Transverse colon (tissue), 4 donors: ENCODE results near the gene CD226.

ENCODE experiments used
- POLR2A ChIP-seq: fragments of 450-650 bp; IDR thresholded peaks from one replicate; pipeline ENCODE4 v1.6.1; 2016; ENCODE audit warnings: antibody characterized with exemption, mild to moderate bottlenecking, moderate library complexity
- POLR2AphosphoS5 ChIP-seq, 3 donors: sonication (generic); formaldehyde crosslinking; IDR thresholded peaks; one replicate each; pipeline ENCODE4 v1.6.1; 2016; ENCODE audit warnings: antibody characterized with exemption in 3 of 3
- TF ChIP-seq, protein P1 (sequence below), 5 experiments: fragments of 200-600 bp in 3 of 5; fragments of 450-650 bp in 2 of 5; sonication (generic) in 3 of 5; IDR thresholded peaks; 1 replicate in 2 of 5; 2 replicates in 3 of 5; pipeline ENCODE4 v1.5.1; 2016 to 2017; ENCODE audit warnings: antibody characterized with exemption in 5 of 5, inconsistent platforms in 3 of 5, mild to moderate bottlenecking in 2 of 5, moderate library complexity in 1 of 5

- TF ChIP-seq POLR2AphosphoS5 (IDR thresholded peaks at IDR 0.05) (no peak), POLR2A (no peak)
- TF ChIP-seq, protein P1, sequence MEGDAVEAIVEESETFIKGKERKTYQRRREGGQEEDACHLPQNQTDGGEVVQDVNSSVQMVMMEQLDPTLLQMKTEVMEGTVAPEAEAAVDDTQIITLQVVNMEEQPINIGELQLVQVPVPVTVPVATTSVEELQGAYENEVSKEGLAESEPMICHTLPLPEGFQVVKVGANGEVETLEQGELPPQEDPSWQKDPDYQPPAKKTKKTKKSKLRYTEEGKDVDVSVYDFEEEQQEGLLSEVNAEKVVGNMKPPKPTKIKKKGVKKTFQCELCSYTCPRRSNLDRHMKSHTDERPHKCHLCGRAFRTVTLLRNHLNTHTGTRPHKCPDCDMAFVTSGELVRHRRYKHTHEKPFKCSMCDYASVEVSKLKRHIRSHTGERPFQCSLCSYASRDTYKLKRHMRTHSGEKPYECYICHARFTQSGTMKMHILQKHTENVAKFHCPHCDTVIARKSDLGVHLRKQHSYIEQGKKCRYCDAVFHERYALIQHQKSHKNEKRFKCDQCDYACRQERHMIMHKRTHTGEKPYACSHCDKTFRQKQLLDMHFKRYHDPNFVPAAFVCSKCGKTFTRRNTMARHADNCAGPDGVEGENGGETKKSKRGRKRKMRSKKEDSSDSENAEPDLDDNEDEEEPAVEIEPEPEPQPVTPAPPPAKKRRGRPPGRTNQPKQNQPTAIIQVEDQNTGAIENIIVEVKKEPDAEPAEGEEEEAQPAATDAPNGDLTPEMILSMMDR (IDR thresholded peaks at IDR 0.05): no peak
Measured at GRCh38 chr18:69819460-69819859, 128.2 kb downstream of the CD226 start.
